ENCODE data around the gene EML6.
"Not testable (repeated sequence)": the region's sequence is repeated elsewhere in the genome, so short reads cannot be mapped to it uniquely, and the experiment has no call there.

The EML6 gene

DNA sequence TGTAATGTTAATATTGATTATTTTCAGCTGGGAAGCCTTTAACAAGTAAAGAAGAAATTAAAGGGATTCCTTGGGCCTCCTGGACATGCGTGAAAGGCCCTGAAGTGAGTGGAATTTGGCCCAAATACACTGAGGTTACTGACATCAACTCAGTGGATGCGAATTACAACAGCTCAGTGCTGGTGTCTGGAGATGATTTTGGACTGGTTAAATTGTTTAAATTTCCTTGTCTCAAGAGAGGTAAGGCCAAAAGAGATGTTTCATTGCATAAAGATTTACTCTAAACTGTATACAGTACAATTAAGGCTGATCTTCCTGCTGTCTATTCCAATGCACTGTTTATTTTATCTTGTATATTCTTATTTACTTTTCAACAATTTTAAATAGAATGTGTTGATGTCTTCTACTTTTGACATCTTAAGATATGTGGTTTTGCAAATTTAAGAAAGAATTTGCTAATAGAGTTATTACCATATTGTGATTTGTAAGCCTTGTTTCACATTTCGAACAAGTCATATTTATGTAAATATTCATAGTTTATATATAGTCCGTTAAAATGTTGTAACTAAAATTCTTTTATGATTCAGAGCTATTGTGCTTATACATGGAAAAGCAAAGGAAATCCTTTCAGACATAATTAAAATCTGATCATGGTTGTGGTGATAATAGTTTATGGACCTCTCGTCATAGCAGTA is 130.3 kb downstream of the EML6 start:
- DNase-seq = no peak

- no peak for DNase-seq
Measured at GRCh38 chr2:54855434-54855833, 132.0 kb downstream of the EML6 start.

GRCh38 chr2:54858021-54858681 is 134.7 kb downstream of the EML6 start:
- DNase-seq = no peak

DNA sequence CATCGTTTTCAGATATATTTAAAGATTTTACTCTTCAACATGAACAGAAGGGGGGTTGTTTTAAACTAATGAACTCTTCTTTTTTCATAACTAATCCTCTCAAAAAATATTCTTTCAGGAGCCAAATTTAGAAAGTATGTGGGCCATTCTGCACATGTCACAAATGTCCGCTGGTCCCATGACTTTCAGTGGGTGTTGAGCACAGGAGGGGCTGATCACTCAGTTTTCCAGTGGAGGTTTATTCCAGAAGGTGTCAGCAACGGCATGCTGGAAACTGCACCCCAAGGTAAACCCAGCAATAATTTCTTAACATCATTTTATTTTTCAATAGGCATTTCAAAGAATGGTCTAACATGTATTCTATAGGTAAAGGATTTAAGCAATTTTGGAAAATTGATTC is 136.0 kb downstream of the EML6 start:
- DNase-seq = no peak

DNA sequence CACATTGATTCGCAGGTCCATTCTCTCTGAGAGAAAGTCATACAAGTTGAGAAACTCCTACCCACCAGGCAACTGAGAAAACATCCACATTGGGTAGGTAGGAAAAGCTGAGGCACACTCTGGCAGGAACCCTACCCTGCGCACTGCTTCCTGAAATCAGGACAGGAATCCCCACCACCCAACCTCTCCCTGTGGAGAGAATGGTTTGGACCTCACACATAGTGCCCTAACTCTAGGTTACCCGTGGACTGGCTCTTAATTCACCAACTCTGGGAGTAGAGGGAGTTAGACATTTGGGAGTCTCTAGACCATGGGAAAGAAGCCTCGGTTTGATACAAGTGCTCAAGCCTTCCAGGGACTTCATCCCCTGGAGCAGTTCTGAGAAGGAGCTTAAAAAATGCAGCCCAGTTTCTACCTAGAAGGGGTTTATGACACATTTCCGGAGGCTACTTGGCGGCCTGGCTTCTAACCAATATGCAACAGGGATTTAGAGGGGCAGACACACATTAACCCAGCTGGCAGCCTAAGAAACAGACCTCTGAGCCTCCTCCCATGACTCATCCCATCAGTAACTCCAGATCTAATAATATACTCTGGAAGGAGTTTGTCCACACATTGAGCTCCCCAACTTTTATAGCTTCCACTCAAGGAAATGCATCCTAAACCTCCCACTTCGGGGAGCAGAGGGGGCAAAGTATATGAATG is 136.7 kb downstream of the EML6 start:
- DNase-seq = no peak

- no peak for DNase-seq
Measured at GRCh38 chr2:54862229-54862628, 138.8 kb downstream of the EML6 start.

GRCh38 chr2:54862742-54863141 is 139.3 kb downstream of the EML6 start:
- no peak for DNase-seq

DNA sequence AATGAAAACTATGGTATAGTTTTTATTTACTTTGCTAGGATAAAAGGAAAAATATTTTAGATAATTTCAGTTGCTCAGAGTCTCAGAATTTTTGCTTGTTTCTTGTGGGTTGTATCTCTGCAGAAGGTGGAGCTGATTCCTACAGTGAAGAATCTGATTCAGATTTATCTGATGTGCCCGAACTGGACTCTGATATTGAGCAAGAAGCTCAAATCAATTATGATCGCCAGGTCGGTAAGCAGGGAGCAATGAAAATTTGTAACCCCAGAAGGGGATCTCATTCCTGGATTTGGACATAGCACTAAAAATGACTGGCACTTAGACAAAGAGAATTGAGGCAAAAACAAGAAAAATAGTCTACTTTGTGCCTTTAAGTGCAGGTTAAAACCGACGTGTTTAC is 140.2 kb downstream of the EML6 start:
- no peak for DNase-seq

DNA sequence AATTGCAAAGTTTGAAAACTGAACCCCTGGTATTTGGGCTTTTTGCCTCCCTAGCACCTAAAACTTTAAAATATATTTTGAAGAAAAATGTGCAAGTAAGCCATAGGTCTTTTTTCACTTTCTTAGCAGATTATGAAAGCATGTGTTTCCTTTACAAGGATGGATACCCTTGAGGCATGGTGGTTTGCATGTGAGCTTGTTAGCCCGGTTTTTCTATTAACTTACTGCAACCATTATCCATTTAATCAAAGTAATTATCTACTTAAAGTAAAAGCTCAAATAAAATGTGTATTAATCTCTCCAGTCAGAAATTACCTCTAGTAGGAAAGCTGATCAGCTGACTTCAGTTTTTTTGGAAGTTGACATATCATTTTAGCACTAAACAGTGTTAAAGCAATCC is 140.6 kb downstream of the EML6 start:
- no peak for DNase-seq

GRCh38 chr2:54864727-54865126 is 141.3 kb downstream of the EML6 start:
- DNase-seq = peak; percentile 4 to 18

GRCh38 chr2:54866179-54866578 is 142.7 kb downstream of the EML6 start:
- DNase-seq = no peak

DNA sequence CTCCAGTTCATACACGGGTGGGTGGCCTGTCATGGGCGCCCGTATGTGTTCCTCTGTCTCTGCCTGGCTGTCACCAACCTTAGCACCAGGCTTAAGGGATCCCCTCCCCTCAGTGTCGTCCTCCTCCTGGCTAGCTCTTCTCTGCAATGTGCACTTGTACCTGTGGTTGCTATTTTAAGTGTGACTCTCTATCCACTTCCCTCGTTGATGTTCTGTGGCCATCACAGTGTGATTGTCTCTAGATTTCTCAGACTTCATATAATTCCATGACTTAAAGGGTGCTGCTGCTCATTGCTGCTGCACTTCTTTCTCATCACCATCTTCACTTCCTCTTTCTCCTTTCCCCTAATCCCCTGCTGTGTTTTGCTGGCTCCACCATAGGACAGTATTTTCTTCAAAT is 143.4 kb downstream of the EML6 start:
- DNase-seq = no peak

DNA sequence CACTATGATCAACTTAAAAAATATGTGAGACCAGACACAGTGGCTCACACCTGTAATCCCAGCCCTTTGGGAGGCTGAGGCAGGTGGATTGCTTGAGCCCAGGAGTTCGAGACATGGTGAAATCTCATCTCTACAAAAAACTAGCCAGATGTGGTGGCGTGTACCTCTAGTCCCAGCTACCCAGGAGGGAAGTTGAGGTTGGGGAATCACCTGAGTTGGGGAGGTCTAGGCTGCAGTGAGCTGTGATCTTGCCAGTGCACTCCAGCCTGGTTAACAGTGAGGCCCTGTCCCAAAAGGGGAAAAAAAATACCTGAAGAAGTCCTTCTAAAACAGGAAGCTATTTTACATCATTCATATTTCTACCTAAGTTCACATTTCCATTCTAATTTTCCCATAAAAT is 144.0 kb downstream of the EML6 start:
- DNase-seq = no peak

DNA sequence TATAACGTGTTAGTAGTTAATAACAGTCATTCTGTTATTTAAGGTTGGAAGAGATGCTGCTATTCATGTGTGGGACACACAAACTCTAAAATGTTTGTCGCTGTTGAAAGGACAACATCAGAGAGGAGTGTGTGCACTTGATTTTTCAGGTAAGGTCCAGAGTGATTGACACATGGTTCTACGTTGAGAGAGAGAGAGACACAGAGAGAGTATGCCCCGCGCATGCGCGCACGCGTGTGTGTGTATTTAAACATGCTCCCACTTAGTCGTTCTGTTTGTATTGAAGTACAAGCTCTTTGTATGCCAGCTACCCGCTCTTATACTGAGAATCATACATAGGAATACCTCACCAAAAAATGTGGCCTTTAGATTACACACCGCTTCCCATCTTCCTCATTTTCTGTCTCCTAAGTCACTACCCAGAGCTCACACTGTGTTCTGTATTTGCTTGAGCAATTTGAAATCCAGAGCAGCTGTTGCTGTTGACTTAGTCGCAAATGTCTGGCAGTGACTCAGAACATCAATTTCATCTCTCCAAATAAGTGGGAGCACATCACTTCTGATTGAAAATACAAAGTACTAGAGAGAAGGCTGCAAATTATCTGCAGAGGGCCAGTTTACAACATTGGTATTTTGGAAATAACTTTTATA is 148.1 kb downstream of the EML6 start:
- DNase-seq = peak; percentile 8 to 14

DNA sequence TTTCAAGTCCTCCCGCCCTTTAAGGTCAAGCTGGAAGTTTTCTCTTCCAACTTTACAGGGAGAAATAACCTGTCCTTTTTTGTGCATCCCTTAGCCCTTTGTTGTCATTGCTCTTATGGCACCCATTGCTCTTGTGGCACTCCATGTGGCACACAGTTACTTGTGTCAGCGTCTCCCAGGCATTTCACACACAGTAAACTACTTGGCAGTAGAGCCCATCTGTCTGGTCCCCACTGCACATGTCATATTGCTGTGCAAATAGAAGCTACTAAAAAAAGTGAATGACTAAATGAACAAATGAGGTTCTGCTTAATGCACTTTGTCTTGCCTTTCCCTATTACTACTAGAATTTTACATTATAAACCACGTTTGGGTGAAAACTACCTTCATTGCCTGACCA is 149.3 kb downstream of the EML6 start:
- DNase-seq = no peak

GRCh38 chr2:54873236-54873635 is 149.8 kb downstream of the EML6 start:
- not testable (repeated sequence) for DNase-seq

- no peak for DNase-seq
Measured at GRCh38 chr2:54876764-54877163, 153.3 kb downstream of the EML6 start.

DNA sequence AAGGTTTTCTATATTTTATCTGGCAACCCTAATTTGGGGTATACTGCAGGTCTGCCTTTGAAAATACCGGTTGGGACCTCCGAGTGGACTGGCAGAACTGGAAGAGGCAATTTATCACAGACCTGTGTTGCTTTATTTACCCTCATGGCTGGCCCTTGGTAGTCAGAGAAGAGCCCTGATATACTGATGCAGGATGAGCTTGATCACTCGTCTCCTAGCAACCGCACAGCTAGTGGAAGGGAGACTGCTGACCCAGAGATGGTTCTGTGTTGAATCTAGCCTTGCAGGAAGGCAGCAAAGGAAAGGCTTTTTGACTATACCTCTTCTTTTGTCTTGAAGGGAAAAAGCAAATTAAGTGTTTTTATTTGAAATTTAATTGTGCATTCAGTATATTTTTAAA is 154.7 kb downstream of the EML6 start:
- DNase-seq = no peak

- DNase-seq = no peak
Measured at GRCh38 chr2:54879032-54879431, 155.6 kb downstream of the EML6 start.

- DNase-seq = no peak
Measured at GRCh38 chr2:54879598-54880332, 156.3 kb downstream of the EML6 start.

DNA sequence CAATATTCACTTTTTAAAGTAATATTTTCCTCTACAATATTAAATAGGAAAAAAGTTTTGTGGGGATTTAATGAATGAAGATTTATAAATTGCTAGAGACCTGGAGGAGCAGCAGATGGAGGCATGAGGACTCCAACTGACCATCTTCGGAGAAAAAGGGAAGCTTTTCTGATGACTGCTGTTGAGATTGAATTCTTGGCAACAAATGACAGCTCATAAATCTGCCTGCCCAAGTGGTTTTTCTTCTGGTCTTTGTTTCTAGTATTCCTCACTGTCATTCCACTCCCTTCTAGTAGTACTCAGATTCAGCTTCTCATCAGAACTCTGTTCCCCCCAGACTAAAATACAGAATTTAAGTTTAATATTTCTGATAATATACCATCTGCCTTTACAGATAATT is 157.0 kb downstream of the EML6 start:
- DNase-seq = no peak

DNA sequence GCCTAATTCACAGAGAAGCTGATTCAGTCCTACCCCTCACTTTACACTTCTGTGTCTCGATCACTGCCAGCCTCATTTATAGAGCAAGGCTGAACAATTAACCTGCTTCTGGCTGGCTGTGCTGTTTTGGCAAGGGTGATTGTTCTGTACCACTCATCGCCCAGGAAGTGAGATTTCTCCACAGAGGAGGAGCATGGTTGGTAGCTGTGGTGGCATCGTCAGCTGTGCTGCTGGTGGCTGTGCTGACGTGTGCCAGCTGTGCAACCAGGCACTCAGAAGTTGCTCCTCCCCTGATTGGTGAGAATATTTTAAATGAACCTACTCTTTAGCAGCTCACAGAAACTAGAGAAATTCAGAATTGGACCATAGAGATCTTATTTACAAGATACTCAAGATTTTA is 158.3 kb downstream of the EML6 start:
- DNase-seq = no peak

DNA sequence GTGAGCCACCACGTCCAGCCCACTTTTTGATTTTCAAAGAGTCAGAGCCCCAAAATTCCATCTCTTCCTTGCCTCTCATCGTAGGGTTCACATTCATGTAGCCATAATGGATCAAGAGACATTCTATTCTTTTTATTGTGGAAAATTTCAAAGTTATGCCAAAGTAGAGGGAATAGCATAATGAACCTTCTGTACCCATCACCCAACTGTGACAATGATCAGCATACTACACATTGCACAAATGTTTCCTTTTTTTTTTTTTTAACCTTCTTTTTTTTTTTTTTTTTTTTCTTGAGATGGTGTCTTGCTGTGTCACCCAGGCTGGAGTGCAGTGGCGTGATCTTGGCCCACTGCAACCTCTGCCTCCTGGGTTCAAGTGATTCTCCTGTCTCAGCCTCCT is 162.4 kb downstream of the EML6 start:
- DNase-seq = no peak

All from inflammatory macrophage (primary cell).